Measurements from ENCODE around the gene AGT.

The AGT gene

GRCh38 chr1:230713915-230714764, at the start of gene AGT:
Gene AGT (minus strand): TSS chr1:230714122. CDS start chr1:230710823, 3,299 bp downstream.
- no peak for DNase-seq

DNA sequence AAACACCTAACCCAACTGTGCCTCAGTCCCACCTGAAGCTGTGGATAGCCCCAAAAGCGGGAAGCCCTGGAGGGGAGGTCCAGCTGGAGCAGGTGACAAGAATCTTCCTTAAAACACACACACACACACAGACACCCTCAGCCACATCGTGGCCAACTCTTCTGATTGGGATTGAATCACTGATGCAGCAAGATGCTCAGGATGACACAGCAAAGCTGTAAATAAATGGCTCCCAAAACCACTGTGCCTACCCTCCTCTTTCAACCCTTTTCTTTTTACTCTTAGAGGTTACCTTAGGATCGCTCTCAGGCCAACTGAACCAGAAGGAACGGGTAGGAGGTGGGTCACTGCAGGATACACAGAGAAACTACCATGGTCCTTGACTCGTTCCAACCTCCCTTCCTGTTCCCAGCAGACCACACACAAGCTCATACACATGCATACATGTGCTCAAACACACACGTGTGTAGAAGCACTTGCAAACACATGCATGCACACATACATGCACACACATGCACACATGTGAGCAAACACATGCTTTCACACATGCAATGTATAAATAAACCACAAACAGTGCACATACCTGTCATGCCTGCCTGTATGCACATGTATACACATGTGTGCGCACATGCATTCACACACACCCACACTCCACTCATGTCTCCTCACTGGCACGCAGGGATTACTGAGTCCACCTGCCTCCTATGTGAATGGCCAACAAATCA, 47.7 kb upstream of the AGT start:
- no peak for DNase-seq

GRCh38 chr1:230760360-230760827, 46.5 kb upstream of the AGT start:
- no peak for DNase-seq

- DNase-seq: no peak
Measured at GRCh38 chr1:230759369-230760065, 45.6 kb upstream of the AGT start.

DNA sequence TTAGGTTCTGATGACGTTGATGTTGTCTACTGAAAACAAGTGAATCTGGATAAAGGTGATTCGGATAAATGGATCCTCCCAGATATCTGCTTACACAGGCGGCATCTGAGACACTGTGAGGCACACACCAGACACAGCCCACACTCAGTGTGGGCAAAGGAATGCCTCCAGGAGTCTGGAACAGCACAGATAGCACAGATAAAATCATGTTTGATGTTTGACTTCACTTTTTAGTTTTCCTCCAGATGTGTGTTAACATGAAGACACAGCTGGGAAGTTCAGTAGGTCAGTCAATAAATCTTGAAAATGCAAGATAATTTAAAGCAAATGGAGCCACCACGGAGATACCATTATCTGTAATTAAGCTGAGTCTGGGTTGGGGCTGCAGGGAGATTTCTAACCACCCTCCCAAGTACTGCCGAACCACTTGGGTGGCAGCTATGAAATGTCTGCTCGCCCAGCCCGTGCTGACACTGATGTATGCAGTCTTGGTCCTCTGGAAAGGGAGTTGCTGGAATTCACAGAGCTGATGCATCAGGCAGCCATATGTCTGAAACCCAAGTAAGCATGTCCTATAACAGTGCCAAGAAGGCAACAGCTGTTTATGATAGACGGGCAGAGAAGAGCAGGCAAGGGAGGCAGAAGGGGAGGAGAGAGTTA, 44.9 kb upstream of the AGT start:
- DNase-seq: no peak

GRCh38 chr1:230757856-230758708, 44.2 kb upstream of the AGT start:
- DNase-seq: no peak

GRCh38 chr1:230754796-230755195, 40.9 kb upstream of the AGT start:
- DNase-seq: no peak

DNA sequence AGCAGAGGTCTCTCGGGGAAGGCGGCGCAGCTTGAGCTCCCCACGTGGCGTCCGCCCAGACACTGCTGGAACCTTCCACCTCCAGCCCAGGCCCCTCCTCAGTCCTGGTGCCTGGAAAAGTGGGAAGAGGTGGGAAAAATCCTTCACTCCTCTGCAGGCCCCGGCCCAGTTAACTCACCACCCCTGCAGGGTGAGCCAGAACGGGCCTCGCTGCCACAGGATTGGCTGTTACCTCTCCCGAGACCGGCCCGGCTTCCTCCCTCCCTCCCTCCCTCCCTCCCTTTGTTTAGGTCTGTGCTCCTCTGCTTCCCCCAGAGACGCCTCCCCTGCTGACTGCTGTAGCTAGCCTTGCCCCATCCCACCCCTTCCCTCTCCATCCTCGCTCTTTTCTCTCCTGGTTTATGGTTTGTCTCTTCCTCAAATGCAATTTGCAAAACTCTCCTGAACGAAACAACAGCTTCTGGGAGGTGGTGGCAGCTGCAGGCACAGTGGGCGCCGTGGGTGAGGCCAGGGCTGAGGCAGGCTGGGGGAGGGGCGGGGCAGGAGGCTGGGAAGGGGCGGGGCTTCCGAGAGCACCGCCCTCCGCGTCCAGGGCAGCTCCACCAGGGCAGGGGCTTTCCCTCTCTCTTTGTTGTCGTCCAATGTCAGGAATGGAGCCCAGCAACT, 39.8 kb upstream of the AGT start:
- peak in 1 of 2 donors; percentile 45 for DNase-seq

DNA sequence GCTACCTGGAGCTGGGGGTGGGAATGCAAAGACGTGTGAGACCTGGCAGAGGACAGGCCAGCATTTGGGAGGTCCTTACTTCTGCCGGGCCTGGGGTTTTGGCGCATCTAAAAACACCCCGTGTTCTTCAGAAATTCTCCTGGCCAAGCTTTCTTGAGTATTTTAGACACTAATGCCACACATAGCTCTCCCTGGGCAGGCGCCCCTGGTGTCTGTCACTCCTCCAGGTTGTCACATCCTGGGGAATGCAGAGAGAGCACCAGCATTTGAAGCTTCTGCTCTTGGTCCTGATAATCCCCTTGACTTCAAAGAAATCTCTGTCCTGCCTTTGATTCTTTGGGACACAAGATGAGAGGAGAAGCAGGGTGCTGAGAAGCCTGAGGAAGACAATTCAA, 39.3 kb upstream of the AGT start:
- DNase-seq: no peak

DNA sequence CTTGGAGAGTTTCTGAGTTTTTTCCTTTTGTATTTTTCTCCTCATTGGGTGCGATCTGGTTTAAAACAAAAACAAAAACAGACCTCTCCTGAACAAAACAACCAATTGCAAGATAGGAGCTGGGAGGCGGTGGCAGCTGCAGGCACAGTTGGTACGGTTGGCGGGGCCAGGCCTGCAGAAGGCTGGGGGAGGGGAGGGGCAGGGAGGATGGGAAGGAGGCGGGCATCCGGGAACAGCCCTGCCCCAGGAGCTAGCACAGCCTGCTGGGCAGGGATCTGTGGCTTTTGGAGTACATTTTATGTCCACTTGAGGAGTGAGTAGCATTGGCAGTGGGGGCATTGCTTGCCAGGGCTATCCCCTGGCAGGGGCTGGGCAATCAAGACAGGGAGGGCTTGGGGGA, 38.5 kb upstream of the AGT start:
- no peak for DNase-seq

DNA sequence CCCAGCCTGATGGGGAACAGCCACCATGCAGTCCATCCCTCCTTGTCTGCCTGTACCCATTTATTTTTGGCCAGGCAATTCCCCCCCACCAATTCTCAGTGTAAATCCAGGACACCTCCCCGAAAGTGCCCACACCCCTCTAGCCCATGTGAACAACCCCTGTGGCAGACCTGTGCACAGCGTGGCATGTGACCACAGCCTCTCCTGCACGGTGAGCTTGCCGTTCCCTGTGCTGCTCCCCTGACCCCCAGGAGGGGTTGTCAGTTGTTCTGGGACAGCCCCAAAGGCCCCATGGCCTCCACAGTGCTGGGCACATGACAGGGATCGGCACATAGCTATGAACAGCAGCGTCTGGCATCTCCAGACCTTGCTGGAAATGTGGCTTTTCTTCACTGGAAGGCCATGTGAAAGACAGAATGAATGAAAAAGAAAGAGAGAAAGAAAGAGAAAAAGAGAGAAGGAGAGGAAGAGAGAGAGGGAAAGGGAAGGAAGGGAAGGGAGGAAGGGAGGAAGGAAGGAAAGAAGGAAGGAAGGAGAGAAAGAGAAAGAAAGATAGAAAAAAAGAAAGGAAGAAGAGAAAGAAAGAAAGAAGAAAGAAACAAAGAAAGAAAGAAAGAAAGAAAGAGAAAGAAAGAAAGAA, 37.2 kb upstream of the AGT start:
- DNase-seq: no peak

DNA sequence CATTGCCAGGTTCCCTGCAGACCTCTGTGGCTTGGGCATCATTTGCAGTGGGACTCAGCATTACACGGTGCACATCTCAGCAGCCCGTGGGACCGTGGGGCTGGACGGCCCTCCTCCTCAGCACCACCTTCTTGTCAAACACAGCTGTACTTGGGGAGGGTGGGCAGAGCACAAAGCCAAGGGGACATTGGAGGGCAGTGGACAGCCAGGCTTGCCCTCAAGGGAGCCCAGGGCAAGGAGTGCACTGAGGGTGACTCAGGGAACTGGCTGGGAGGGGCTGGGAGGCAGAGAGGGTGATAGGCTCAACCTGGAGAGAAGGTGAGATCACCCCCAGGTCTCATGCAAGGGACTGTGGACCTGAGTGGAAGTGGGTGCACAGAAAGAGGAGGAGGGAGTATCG, 36.7 kb upstream of the AGT start:
- no peak for DNase-seq

DNA sequence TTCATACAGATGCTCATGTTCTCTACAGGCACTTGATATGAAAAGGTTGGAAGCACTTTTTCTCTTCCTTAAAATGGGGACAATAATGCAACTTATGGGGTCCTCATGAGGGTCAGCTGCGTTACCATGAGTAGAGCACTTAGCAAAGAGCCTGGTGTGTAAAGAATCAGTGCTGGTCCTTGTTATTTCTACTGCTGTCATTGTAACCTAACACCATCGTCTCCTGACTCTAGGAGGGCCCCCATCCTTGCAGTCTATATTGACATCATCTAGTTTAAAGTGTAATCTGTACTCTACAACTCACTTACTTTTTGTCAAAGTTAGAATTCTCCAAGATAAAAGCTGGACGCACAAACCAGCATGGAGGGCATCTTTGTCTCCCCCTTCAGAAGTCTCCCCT, 35.7 kb upstream of the AGT start:
- no peak for DNase-seq

DNA sequence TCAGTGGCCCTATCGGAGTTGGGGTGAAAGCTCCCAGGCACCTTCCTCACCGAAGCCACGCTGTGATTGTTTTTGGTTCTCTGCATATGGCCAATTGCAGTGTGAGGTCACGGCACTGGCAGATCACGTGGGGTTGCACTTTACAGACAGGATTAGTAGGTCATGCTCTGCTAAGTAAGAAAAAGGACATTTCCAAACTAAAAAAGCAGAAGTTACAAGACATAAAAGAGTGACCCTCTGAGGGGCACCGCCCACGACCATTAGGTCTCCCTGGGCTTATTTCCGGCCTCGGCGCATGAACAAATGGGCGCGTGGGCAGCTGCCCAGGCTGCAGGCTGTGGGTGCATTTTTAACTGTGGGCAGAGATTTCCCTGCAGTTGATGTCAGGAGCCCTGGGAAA, 35.2 kb upstream of the AGT start:
- no peak for DNase-seq

DNA sequence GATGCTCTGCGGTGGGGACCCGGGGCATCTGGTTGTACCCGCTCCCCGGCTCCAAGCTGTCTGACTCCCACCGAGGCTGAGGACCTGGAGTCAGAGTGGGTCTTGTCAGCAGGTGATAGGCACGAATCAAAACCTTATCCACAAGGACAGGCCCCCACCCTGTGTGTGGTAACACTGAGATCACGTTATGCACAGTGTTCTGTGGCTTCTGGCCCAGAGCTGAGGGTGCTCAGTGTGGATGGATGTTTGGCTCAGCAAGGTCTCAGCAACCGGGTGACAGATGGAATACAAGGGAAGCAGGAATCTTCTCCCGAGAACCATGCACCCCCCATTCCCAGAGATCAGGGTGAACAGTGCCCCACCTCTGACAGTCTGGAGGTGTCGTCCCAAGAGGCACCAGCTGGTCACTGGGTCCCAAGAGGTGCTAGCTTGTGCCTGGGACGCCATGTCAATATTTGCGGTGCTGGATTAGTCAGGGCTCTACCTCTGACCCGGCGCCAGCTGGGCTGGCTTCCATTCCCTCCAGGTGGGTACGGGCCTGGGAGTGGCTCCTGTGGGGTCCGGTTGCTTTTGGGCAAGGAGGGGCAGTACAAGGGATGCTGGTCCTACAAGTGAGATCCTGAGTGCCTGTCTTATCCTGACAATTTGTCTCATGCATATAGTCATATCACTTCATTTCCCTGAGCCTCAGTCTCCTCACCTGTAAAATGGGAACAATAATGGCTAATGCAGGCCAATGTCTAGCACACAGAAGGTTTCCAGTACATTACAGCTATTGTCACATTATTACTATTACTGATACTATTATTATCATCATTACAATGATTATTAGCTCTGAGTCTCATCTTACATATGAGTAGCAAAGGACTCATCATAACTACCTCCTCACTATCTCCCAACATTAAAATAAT, 34.2 kb upstream of the AGT start:
- DNase-seq: no peak

GRCh38 chr1:230747127-230747730, 33.3 kb upstream of the AGT start, which contains the start of gene CAPN9:
Gene CAPN9 (plus strand): TSS chr1:230747388. CDS start chr1:230747497, 109 bp downstream.
- DNase-seq: no peak

GRCh38 chr1:230746617-230747016, 32.7 kb upstream of the AGT start:
- no peak for DNase-seq

DNA sequence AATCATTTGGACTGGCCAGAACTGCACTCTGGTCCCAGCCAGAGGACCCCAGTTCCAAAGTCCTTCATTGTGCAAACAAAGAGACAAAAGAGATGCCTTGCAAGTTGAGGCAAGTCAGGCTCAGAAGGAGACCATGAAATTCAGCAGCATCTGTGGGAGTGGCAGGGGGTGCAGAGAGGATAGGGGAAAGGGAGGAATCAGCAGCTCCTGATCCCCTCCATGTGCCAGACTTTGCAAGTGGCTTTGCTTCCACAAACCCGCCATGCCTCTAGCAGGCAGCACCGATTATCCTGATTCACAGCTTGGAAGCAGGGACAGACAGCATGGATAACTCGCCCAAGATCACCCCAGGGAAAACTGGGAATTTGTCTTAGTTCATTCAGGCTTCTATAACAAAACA, 31.1 kb upstream of the AGT start:
- no peak for DNase-seq

DNA sequence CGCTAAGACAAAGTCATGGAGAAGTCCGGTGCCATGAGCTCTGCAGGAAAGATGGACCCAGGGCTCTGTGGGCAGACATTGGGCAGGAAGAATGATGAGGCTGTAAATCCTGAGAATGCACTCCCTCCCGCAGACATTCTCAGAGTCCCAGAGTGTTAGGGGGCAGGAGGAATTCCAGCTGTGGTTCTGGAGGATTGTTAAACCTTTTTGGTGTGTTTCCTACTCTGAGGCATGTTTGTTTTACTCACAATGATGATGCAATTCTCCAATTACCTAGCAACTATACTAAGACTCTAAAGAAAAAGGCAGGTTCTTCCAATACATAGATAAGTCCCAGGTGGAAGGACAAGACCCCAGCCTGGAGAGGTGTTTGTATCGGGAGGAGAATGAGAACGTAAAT, 30.5 kb upstream of the AGT start:
- no peak for DNase-seq

Data from CD4-positive, alpha-beta T cell treated with Interleukin-4 for 1 hour (primary cell).